Retina (tissue), 1 donor: ENCODE results near the gene CTBP2.
"Not testable (repeated sequence)": the region's sequence is repeated elsewhere in the genome, so short reads cannot be mapped to it uniquely, and the experiment has no call there.

Experiments used
- DNase-seq: peaks from one replicate; pipeline ENCODE4 v3.0.0-alpha.2; 2016

CTBP2 gene

DNA sequence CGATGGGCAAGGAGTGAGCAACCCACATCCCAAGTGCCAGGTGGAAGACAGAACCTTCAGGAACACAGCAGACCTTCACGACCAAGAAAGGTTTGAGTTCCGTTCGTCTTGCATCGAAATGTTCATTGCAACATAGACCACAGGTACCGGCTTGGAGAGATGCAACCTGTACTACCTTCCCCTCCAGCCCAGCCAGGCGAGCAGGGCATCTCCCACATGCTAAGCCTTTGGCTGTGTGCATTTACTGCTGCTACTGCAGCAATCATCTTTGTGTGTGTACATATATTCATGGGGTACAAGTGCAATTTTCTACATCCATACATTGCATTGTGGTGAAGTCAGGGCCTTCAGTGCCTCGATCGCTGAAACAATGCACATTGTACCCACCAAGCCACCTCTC is 58.8 kb downstream of the CTBP2 start:
- DNase-seq = no peak

DNA sequence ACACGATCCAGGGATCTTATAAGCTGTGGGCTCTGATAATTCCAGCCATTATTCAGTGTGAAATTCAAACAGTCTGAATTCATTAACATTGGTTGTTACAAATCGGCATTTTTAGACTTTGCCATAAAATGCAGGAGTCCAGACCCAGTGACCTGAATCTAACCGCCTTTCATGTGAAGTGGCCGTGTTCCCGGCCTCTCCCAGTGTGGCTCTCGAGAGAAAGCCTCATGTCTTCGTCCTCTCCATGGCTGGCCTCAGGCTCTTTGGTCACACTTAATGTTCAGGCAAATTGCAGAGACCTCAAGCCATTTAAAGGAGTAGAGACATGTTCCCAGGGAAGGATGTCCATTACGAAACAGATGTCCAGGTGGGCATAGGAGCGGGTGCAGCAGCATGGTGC is 59.3 kb downstream of the CTBP2 start:
- no peak for DNase-seq

DNA sequence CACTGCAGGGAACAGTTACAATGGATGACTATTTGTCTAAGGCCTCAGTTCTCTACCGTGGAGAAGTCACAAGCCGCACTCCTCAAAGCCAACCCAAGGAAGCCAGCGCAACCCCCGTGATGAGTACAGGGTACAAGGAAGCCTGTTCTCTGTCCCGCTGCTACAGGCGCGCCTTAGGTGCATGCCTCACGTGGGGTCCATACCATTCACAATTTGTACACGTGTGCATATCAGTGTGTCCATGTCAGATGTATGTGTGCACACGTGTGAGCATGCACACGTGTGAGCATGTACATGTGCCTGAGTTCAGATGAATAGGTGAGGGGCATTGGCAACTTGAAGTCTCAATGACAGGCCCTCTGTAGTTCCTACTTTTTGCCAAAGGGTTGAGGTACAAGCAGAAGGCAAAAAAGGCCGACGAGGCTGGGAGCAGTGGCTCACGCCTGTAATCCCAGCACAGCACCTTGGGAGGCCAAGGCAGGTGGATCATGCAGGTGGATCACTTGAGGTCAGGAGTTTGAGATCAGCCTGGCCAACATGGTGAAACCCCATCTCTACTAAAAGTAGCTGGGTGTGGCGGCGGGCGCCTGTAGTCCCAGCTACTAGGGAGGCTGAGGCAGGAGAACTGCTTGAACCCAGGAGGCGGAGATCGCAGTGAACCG is 62.8 kb downstream of the CTBP2 start:
- DNase-seq = no peak

DNA sequence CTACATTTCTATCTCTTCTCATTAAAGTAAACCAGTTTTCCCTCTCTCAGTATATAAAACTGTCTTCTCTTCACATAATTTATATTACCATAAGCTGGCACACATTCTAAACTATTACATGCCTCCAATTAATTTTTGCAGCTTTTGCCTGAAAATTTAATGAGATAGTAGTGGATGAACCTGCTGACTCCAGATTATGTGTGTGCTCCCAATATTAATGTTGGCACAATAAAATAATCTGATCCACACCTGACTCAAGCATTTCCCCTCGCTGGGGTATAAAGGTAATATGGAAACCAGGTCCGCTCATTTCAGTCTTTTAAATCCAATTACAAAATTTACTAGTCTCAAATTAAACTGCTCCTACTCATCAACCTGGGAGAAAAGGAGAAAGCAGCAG is 63.4 kb downstream of the CTBP2 start:
- DNase-seq = no peak

DNA sequence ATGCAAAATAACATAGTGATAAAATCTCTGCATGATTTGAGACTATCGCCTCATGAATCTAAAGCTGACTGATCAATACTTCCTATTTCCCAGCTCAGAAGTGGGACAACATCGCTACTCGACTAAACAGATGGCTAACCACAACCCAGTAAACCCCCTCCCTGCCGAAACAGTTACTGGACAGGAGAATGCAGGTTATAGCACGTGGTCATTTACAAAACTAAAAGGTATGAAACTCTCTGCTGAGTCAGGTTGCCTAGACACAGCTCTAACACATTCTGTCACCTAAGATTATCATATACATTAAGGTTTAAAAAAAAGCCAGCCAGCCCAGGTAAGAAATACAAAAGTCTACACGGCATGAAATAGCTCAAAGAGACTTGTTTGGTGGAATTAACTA is 64.0 kb downstream of the CTBP2 start:
- DNase-seq = no peak

DNA sequence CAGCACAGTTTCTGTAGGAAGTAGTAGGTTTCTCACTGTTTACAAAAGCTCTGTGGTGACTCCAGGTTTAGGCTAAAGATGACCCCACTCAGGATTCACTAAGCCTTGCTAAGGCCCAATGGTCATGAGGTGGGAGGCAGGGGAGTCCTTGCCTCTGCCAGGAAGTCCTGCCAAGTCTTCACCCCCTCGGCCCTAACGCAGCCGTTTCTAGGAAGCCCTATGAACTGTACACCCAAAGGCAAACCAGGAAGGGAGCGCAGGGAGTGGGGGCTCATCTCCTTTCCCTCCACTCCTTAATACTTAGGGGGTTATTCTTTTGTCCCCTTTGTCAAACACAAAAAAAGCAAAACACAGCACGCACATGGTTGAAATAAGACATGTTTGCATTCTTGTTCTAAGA is 64.6 kb downstream of the CTBP2 start:
- no peak for DNase-seq

DNA sequence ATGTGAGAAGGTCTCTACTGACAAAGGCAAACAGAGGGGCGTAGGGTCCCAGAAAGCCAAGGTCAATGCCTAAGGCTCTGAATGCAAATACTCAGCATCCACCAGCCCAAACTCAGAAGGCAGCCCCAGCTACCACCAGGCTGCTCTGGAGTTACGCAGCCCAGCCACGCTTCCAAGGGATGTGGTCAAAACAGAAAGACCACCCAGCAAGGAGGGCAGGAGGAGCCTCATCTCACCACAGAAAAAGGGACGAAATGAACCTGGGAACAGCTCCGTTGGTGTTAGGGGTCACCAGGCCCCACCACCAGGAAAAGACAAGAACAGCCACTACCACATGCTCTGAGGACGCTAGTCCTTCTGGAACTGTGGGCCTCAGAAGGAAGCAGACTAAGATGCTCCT is 65.1 kb downstream of the CTBP2 start:
- DNase-seq = no peak

DNA sequence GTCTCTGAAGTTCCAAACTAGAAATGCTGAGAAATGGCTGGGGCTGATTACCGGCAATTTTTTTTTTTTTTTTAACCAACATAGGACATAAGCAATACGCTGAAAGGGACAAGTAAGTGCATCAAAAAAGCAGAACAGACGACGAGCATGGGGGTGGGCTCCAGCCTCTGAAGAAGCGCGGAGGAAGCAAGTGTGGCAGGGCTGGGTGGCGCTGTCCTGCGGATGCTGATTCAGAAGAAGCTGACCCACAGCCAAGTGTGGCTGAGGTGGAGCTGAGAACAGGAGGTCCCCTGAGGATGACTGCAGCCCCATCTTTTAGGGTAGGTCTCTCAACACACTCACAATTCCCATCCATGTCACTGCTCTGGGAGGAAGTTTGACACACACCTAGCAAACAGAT is 65.6 kb downstream of the CTBP2 start:
- DNase-seq = no peak

DNA sequence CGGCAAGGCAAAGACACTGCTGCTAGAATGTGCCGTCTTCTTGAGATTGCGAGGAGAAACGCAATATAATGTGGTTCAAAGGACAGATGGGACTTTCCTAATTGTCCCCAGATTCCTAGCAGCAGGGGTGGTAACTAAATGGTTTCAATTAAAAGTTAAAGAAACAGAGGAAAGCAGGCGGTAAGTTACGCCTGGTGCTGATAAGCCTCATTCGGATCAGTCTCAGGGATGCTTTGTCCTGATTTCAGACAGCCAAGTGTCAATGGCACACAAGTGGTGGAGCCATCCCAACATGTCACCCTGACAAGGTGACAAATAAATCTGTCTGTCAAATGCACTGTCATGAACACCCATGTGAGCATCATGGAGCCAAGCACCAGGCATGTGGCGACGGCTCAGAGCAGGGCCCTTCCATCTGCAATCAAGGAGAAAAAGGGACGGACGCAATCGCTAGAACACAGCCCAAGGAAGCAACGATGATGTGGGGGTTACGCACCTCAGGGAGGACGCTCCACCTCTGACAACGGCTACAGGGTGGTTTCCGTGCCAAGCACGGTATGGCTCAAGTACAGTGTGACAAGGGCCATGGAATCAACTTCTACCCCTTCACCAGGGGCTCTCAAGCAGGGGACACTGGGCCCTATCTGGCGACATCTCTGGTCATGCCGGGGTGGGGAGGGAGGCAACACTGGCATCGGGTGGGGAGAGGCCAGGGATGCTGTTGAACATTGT is 66.2 kb downstream of the CTBP2 start:
- no peak for DNase-seq

DNA sequence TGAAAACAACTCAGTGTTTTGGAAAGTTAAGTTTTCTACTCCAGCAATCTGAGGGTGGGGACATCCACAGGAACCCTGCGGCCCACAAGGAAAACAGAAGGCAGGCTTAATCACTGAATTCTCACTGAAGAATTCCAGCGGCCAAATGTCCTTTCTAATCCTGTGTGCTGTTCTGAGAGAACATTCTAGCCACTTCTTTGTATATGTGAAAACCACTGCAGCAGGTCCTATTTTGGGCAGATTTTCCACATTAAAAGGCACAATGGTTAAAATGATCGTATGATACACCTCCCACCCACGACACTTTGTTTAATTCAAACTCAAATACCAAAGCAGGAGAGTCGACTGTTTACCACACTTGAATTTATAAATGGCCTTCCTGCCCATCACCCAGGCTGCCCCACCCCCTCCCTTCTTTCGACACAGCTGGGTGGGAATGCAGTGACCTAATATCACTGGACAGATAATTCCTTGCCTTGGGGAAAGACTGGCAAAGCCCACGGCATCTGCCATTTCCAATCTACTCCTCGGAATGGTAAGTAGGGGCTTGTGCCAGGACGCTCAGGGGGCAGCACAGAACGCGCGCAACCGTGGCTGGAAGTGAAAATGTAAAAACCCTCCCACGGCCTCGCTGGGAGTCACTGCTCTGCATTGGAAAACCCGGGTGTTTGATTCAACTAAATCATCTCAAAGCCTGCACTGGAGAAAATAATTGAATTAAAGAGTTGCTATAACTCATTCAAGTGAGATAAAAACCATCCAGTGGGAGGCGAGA is 67.0 kb downstream of the CTBP2 start:
- peak; percentile 80 for DNase-seq

DNA sequence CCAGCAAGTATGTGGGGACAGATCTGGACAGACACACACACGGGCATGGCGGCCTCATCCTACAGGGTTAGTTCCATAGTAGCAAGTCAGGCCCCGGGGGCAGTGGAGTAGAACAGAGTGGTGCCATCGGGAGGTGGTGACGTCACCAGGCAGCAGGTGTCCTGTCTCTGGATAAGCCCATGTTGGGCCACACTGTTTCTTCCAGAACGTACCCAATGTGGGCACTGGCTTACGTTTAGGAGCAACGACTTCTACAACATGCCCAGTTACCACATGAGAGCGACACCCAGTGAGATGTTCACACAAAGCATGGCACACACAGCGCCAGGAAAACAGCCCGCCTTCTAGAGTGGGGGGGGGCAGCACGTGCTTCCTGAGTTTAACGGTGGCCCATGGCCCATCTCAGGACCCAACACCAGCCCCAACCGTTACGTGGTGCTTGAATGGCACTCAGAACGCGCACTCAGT is 67.8 kb downstream of the CTBP2 start:
- DNase-seq = no peak

DNA sequence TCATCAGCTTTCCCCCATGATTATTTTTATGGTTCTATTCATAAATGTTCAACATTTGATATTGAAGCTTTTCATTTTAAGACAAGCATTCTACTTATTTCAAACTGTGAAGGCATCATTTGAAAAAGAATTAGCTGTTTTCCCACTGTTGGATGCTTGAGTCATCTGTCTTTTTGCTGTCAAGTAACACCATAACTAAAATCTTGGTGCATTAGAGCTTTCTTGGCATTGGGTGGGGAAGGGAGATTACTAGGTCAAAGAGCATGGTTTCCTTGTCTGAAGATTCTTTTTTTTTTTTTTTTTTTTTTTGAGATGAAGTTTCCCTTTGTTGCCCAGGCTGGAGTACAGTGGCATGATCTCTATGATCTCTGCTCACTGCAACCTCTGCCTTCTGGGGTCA is 68.5 kb downstream of the CTBP2 start:
- no peak for DNase-seq

DNA sequence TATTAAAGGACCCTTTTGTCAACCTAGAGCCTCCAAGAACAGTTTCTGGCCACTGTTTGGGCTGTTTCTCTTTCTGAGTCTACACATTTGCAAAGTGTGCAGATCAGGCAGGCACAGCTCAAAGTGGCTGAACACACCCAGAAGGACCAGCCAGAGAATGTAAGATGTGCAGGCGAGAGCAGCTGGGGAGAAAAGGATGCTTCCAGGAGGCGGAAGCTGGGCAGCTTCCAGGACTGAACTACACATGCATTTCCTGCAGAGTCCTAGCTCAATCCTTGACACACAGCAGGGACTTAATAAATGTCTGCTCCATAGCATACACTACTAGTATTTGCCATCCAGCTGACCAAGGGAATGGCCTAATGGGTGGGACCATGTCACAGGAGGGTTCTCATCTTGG is 70.9 kb downstream of the CTBP2 start:
- DNase-seq = no peak

DNA sequence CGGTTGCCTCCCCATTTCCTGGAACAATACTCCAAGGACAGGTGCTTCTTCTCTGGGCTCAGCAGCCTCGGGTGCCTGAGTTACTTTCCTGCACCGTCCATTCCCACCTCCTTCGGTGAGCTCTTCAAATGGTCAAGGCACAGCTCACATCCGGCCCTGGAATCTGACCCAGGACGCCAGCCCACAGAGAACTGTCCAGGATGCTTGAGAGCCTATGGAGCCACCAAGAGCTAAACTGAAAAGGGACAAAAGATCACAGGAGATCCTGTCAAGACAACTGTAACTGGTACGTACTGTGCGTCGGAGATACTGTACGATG is 72.5 kb downstream of the CTBP2 start:
- DNase-seq = no peak

DNA sequence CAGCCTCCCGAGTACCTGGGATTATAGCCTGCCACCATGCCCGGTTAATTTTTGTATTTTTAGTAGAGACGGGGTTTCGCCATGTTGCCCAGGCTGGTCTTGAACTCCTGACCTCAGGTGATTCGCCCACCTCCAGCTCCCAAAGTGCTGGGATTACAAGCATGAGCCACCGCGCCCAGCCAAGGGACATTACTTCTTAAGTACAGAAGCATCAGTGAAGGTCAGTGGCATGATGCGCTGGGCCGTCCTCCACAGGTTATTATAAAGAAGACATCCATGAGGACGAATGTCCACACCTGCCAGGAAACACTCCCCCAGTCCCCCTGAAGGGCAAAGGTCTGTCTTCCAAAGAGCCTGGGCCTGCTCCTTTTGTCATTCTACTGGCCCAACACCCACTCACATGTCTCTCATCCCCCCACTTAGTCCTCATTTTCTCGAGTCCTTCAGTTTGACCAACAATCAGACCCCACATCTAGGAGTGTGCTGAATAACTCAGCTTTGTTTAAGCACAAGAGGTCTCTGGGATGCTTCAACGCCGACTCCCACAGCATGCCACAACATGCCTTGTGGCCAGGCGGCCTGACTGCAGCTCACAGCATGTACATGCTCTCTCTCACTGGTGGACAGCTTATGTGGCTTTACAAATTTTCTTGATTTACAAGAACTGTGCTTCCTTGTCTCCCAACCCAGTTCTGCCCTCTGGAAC is 73.0 kb downstream of the CTBP2 start:
- no peak for DNase-seq

DNA sequence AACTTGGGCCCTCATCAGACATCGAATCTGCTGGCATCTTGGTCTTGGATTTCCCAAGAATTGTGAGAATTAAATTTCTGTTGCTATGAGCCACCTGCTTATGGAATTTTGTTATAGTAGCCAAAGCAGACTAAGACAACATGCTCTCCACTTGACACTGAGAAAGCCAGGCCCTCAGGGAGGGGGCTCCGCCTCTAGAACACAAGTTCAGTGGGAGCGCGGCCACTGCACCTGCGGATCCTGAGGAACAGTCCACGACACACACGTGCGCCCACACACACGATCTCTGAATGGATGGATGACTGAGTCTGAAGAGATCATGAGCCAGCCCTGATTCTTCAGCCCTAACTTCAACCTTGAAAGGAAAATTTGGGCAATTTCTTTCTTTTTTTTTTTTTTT is 73.7 kb downstream of the CTBP2 start:
- no peak for DNase-seq

DNA sequence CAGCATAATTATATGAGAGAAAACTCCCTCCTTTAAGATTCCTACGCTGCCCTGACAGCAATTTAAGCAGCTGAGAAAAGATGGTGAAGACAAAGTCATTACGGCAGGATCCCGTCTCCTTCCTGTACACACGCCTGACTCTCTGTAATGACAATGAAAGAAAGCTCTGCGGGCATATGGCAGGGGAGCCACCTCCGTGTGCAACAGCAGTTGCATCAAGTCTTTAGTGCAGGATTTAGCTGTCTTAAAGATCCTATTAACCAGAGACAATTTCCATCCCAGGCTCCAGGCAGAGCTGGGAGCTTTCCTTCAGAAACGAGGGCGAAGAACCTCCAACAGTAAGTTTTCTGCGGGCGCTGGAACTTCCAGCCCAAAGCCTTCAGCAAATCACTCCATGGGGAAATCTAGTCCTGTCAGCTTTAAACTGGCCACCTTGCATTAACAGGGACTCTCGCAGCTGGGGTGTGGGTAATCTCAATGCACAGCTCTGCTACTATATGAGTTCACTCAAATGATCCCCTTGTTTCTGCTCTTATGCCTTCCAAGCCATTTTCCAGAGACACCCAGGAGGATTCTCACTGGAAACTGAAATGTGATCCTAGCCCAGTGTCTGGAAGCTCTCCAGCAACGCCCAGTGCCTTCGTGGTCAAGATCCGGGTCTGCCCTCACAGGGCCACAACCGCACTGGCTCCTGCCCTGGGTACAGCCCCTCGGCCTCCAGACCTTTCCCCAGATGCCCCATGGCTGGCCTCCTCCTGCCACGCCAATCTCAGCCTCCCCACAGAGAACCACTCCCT is 74.9 kb downstream of the CTBP2 start:
- DNase-seq = peak; percentile 42

DNA sequence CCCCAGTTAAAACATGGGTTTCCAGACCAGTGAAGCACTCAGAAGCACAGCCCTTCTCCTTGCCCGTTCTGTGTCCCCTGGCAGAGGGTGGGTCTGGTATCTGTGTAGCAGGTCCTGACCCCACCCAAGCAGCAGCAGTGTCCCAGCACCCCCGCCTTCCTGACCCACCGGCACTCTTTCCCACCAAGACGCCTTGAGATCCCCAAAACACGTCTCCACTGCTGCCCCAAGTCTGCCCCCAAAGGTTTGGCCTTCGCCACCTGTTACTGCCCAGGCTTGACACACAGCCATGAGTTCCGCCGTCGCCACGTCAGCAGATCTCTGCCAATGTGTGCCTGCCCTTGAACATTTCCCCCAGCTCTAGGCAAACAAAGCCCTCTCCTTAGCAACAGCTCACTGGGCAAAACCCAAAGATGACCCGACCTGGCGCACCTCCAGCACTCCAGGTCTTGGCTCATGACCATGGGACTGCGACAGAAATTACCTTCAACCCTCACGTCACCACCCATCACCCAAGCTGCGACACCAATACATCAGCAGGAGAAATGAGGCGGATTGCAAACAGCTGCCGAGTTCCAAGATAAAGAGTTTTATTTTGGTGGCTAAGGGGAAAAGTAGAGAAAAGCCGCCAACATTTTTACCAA is 75.6 kb downstream of the CTBP2 start:
- DNase-seq = no peak

DNA sequence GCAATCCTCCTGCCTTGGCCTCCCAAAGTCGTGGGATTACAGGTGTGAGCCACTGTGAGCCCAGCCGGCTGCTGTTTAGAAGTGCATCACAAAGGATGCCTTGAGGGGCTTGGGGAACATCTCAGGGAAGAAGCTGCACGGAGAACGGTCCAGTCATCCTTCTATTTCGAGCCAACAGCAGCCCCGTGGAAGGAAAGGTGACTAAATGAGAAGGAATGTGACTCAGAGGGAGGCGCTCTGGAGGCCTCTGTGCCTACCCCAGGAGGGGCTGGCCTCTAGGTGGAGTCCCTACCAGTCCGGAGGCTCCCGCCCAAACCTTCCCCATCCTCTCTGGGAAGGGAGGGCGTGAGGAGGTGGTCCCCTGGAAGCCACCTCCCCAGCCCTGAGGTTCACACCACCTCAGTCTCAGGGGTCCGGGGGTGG is 76.2 kb downstream of the CTBP2 start:
- no peak for DNase-seq

DNA sequence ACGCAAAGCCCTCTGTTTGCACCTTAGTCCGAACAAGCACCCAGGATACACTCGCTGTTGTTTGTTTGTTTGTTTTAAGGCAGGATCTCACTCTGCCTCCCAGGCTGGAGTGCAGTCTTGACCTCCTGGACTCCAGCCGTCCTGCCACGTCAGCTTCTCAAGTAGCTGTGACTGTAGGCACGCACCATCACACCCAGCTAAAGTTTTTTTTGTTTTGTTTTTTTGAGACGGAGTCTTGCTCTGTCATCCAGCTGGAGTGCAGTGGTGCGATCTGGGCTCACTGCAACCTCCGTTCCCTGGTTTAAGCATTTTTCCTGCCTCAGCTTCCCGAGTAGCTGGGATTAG is 76.8 kb downstream of the CTBP2 start:
- DNase-seq = no peak

DNA sequence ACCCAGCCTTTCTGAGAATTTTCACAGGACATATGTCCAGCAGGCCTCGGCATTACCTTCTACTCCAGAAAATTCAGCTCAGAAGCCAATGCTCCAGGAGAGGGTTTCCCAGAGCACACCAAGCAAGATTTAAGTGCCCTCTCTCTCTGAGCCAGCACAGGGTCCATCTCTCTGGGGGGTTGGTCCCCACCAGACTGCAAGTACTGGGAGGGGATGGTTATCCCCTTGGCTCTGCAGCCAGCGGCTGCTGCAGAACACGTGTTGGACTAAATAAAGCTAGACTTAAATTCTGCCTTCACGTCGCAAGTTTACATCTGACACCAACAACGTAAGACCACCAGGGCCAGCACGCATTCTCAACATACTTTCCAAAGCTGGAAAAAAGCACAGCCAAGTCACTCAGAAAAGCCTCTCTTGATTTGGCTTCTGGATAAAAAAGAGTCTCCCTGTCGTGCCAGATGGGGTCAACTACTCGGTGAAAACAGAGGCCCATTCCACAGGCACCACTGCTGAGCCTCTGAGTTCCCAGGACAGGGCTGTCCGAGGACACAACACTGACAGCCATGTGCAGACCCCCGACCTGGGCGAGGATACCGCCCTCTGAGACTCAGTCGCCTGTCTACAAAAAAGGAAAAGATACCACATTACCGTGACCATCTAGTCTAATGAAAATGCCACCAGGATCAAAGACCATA is 77.3 kb downstream of the CTBP2 start:
- DNase-seq = no peak

DNA sequence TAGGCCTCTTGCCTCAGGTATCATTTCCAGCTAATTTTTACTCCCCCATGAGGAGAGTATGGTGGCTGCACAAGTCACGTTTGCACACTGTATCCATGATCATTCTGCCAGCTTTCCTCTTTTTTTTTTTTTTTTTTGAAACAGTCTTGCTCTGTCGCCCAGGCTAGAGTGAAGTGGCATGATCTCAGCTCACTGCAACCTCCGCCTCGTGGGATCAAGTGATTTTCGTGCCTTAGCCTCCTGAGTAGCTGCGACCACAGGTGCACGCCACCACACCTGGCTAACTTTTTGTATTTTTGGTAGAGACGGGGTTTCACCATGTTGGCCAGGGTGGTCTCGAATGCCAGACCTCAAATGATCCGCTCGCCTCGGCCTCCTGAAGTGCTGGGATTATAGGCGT is 77.9 kb downstream of the CTBP2 start:
- not testable (repeated sequence) for DNase-seq
